ENCODE measurements around the gene DESI2.
"Not testable (repeated sequence)": the region's sequence is repeated elsewhere in the genome, so short reads cannot be mapped to it uniquely, and the experiment has no call there.

Gene DESI2

GRCh38 chr1:244655186-244655585, 2.3 kb downstream of the DESI2 start:
- no peak for DNase-seq

GRCh38 chr1:244657421-244657820, 4.5 kb downstream of the DESI2 start:
- no peak for DNase-seq

- DNase-seq, result no peak
These were observed 6.8 kb downstream of the DESI2 start for GRCh38 chr1:244659694-244660093.

- no peak for DNase-seq
These were observed 7.7 kb downstream of the DESI2 start for GRCh38 chr1:244660595-244660994.

GRCh38 chr1:244661569-244662312, 8.8 kb downstream of the DESI2 start:
- DNase-seq, result not testable (repeated sequence)

GRCh38 chr1:244662599-244662998, 9.7 kb downstream of the DESI2 start:
- DNase-seq, result no peak

GRCh38 chr1:244664353-244664752, 11.4 kb downstream of the DESI2 start:
- DNase-seq, result no peak

GRCh38 chr1:244665771-244666217, 12.9 kb downstream of the DESI2 start:
- no peak for DNase-seq

DNA sequence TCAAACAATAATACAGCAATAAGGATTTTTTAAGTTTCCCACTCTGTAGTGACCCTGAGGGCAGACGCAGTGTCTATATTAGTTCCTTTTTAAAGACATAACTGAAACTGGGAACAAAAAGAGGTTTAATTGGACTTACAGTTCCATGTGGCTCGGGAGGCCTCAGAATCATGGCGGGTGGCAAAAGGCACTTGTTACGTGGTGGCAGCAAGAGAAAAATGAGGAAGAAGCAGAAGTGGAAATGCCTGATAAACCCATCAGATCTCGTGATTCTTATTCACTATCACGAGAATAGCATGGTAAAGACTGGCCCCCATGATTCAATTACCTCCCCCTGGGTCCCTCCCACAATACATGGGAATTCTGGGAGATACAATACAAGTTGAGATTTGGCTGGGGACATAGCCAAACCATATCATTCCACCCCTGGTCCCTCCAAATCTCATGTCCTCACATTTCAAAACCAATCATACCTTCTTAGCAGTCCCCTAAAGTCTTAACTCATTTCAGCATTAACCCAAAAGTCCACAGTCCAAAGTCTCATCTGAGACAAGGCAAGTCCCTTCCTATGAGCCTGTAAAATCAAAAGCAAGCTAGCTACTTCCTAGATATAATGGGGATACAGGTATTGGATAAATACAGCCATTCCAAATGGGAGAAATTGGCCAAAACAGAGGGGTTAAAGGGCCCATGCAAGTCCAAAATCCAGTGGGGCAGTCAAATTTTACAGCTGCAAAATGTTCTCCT, 13.9 kb downstream of the DESI2 start:
- not testable (repeated sequence) for DNase-seq

DNA sequence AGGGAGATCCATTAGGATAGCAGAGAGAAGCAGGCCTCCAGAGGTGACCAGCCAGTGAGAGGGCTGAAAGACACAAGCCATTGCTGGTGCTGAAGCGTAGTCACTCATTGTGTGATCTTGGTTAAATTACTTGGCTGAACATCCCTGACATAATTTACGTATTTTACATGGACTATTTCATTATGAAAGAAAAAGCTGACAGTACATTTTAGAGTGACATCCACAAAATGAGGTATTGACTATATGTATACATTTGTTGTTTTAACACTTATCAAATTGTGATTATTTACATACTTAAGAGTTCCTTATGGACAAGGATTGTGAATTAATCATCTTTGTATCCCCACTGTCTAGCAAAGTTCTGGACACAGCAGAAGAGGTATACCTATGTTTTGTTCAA, 14.9 kb downstream of the DESI2 start:
- DNase-seq, result no peak

GRCh38 chr1:244672946-244673682, 20.2 kb downstream of the DESI2 start:
- DNase-seq, result no peak

- DNase-seq, result no peak
These were observed 21.5 kb downstream of the DESI2 start for GRCh38 chr1:244674446-244674845.

DNA sequence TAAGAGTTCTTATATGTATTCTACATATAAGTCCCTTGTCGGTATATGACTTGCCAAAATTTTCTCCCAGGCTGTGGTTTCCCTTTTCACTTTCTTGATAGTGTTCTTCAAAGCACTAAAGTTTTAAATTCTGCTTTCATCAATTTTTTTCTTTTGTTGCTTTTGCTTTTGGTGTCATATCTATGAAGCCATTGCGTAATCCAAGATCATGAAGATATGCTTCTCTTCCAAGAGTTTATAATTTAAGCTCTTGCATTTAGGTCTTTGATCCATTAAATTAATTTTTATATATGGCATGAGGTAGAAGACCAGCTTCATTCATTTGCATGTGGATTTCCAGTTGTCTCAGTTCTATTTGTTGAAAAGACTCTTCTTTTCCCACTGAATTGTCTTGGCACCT, 22.2 kb downstream of the DESI2 start:
- no peak for DNase-seq

- no peak for DNase-seq
These were observed 25.8 kb downstream of the DESI2 start for GRCh38 chr1:244678697-244679096.

- no peak for DNase-seq
These were observed 27.7 kb downstream of the DESI2 start for GRCh38 chr1:244680667-244681066.

- not testable (repeated sequence) for DNase-seq
These were observed 29.2 kb downstream of the DESI2 start for GRCh38 chr1:244682087-244682486.

DNA sequence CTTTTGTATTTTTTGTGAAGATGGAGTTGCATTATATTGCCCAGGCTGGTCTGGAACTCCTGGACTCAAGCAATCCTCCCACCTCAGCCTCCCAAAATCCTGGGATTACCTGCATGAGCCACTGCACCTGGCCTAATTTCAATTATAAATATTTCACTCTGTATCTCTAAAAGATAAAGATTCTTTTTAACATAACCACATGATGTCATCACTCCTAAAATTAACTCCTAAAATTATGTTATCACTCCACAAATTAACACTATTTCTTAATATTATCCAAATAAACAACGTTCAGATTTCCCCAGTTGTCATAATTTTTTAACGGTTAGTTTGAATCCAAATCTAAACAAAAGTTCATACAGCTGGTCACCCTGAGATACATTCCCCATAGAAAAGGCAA, 43.0 kb downstream of the DESI2 start:
- no peak for DNase-seq

DNA sequence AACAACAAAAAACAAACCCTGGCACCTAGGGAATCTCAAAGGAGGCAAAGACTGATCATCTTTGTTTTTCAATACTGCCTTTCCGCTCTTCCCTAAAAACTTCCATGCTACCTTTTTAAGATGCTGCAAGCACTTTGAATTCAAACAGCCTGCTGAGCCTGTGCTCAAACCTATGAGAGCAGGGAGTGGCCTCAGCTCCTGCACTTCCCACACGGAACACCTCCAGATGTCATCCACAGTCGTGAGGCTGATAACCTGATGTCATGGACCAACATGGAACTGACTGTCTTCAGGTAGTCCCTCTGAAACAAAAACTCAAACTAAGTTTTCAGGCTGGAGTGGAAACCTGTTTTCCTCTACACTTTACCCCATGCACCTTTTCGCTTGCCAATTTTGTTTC, 46.8 kb downstream of the DESI2 start:
- DNase-seq, result no peak

DNA sequence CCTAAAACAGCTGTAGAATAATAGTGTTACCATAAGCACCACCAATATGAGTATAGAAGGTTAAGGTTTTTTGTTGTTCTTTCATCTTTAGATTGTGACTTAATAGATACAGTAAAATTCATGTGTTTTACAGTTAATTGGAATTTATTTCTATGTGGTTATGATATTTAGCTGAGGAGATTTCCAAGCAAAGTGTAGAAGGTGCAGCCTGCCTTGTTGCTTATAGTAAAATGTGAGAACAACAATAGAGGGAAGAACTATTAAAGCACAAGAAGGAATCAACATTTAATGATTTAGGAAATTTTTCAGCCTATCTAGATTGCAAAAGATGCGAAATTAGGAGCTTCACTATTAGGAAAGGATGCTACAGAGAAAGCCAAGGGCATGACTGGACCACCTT, 47.9 kb downstream of the DESI2 start:
- no peak for DNase-seq

GRCh38 chr1:244702620-244703019, 49.7 kb downstream of the DESI2 start:
- DNase-seq, result no peak

- DNase-seq, result no peak
These were observed 51.2 kb downstream of the DESI2 start for GRCh38 chr1:244704107-244704506.

- no peak for DNase-seq
These were observed 52.6 kb downstream of the DESI2 start for GRCh38 chr1:244705261-244706234.

Data from activated CD4-positive, CD25-positive, alpha-beta regulatory T cell treated with anti-CD3 and anti-CD28 coated beads, Interleukin-2, amount 50 U/mL, for 72 hours (primary cell).